Endothelial cell of umbilical vein (primary cell): Measurements from ENCODE around the gene MEP1B. TPM values are rescaled to one million over a fixed set of nuclear protein-coding genes. Genes with fewer than 3 reads are reported as not detected.

Experiments used
- BruUV-seq: library from RNA; stranded (reverse); fragments of 400-500 nt; replicated peaks from 2 replicates; lab custom pipeline; 2021; lab: Mats Ljungman, UMichigan
- CTCF ChIA-PET: fragments of 300-600, 350-600 bp; sonication (Branson Sonifier 250); formaldehyde crosslinking; loops from one replicate; lab custom pipeline; 2021; ENCODE audit warnings: antibody characterized with exemption, inconsistent platforms; lab: Charles Lee
- POLR2A ChIA-PET: fragments of 300-600, 350-600 bp; sonication (Branson Sonifier 250); formaldehyde crosslinking; loops from one replicate; lab custom pipeline; 2021; ENCODE audit warnings: antibody characterized with exemption, inconsistent platforms; lab: Charles Lee
- DNase-seq: peaks from one replicate; pipeline ENCODE4 v3.0.0-alpha.2; 2011; ENCODE audit warnings: low read depth, low spot score
- FAIRE-seq: peaks from 2 replicates; lab custom pipeline; 2011; peaks lifted over from hg19 to GRCh38; lab: Jason Lieb, UNC
- H2AFZ ChIP-seq: 2 replicates; pipeline ENCODE4 v1.6.0; 2012; ENCODE audit warnings: low read depth, low read length, control low read depth, inconsistent platforms
- H3K27ac ChIP-seq: 2 replicates; pipeline ENCODE4 v1.5.1; 2011; ENCODE audit warnings: low read depth, mild to moderate bottlenecking, control low read depth, low read length, moderate library complexity; ENCODE audit not compliant: insufficient read depth
- H3K27me3 ChIP-seq, 2 experiments: 2 replicates each; pipeline versions ENCODE4 v1.6.0 to v1.6.1; 2011; ENCODE audit warnings: low read length in 2 of 2, mixed read lengths in 1 of 2; ENCODE audit not compliant: control insufficient read depth in 2 of 2, insufficient read depth in 2 of 2
- H3K36me3 ChIP-seq, 2 experiments: 2 replicates in 1 of 2; 3 replicates in 1 of 2; pipeline ENCODE4 v1.5.1; 2011; ENCODE audit warnings: low read length in 2 of 2, mild to moderate bottlenecking in 1 of 2, moderate library complexity in 1 of 2; ENCODE audit not compliant: control insufficient read depth in 2 of 2, insufficient read depth in 2 of 2; ENCODE audit errors: extremely low read depth in 1 of 2
- H3K4me1 ChIP-seq: 3 replicates; pipeline ENCODE4 v1.5.1; 2011; ENCODE audit warnings: mild to moderate bottlenecking, low read length; ENCODE audit not compliant: control insufficient read depth, insufficient read depth; ENCODE audit errors: extremely low read depth
- H3K4me2 ChIP-seq: 2 replicates; pipeline ENCODE4 v1.6.1; 2011; ENCODE audit warnings: low read length, control low read depth, mixed read lengths; ENCODE audit not compliant: insufficient read depth
- H3K4me3 ChIP-seq, 3 experiments: fragments of 200-600 bp in 1 of 3; sonication (generic), shearing (Covaris generic) in 1 of 3; replicated peaks in 1 of 3; 2 replicates each; pipeline ENCODE4 v1.5.1; 2011 to 2016; ENCODE audit warnings: control low read depth in 3 of 3, low read length in 3 of 3, mild to moderate bottlenecking in 2 of 3, inconsistent platforms in 1 of 3, low read depth in 1 of 3, moderate library complexity in 1 of 3; ENCODE audit not compliant: insufficient read depth in 1 of 3
- H3K79me2 ChIP-seq: 2 replicates; pipeline ENCODE4 v1.6.0; 2012; ENCODE audit warnings: low read length, inconsistent platforms; ENCODE audit not compliant: control insufficient read depth, insufficient read depth
- H3K9ac ChIP-seq: replicated peaks from 2 replicates; pipeline ENCODE3; 2011; ENCODE audit warnings: low read length, control low read depth; ENCODE audit not compliant: insufficient read depth; ENCODE audit errors: extremely low read depth
- H3K9me1 ChIP-seq: replicated peaks from 3 replicates; pipeline ENCODE4 v1.6.0; 2011; ENCODE audit warnings: mild to moderate bottlenecking, low read length; ENCODE audit not compliant: control insufficient read depth, insufficient read depth; ENCODE audit errors: extremely low read depth
- H3K9me3 ChIP-seq: replicated peaks from 2 replicates; pipeline ENCODE4 v1.5.1; 2012; ENCODE audit warnings: low read length, inconsistent platforms; ENCODE audit not compliant: control insufficient read depth, insufficient read depth
- H4K20me1 ChIP-seq: replicated peaks from 2 replicates; pipeline ENCODE3; 2011; ENCODE audit warnings: mild to moderate bottlenecking, low read length; ENCODE audit not compliant: control insufficient read depth, insufficient read depth; ENCODE audit errors: extremely low read depth
- CTCF ChIP-seq, 2 donors: IDR thresholded peaks; 1 replicate in 1 of 2; 2 replicates in 1 of 2; pipeline ENCODE4 v1.5.1; 2011; ENCODE audit warnings: low read length in 2 of 2, mild to moderate bottlenecking in 2 of 2, moderate library complexity in 2 of 2, control low read depth in 1 of 2, inconsistent platforms in 1 of 2, low read depth in 1 of 2; ENCODE audit not compliant: insufficient read depth in 1 of 2; ENCODE audit errors: extremely low read depth in 1 of 2
- EZH2 ChIP-seq: IDR thresholded peaks from 2 replicates; pipeline ENCODE4 v1.6.1; 2012; ENCODE audit warnings: borderline replicate concordance, low read depth, mild to moderate bottlenecking, moderate library complexity, low read length, inconsistent platforms; ENCODE audit not compliant: severe bottlenecking
- FOS ChIP-seq: IDR thresholded peaks from 2 replicates; pipeline ENCODE4 v1.6.1; 2011; ENCODE audit warnings: mild to moderate bottlenecking, low read length, moderate library complexity, borderline replicate concordance; ENCODE audit not compliant: insufficient read depth
- GATA2 ChIP-seq: IDR thresholded peaks from 2 replicates; pipeline ENCODE4 v1.7.0; 2011; ENCODE audit warnings: low read depth, mild to moderate bottlenecking, moderate library complexity, mixed read lengths, low read length; ENCODE audit not compliant: insufficient read length, insufficient read depth
- JUN ChIP-seq: IDR thresholded peaks from 2 replicates; pipeline ENCODE4 v1.6.1; 2011; ENCODE audit warnings: borderline replicate concordance, low read depth; ENCODE audit not compliant: insufficient read length, insufficient read depth
- MAX ChIP-seq: IDR thresholded peaks from 2 replicates; pipeline ENCODE4 v1.6.1; 2011; ENCODE audit not compliant: insufficient read depth, insufficient read length
- MYC ChIP-seq: IDR thresholded peaks from one replicate; pipeline ENCODE4 v1.6.1; 2011; ENCODE audit warnings: mild to moderate bottlenecking, low read depth, low read length
- POLR2A ChIP-seq: IDR thresholded peaks from 2 replicates; pipeline ENCODE4 v1.6.1; 2012; ENCODE audit warnings: low read depth, mild to moderate bottlenecking, control low read depth, low read length
- POLR2AphosphoS5 ChIP-seq: IDR thresholded peaks from 2 replicates; pipeline ENCODE4 v1.6.1; 2012; ENCODE audit warnings: low read depth, mild to moderate bottlenecking, control low read depth, low read length, moderate library complexity; ENCODE audit not compliant: insufficient read depth
- dilution Hi-C: fragments of 300-500 bp; cut with MboI; formaldehyde crosslinking; loops from one replicate; pipeline ENCODE4 v1.15.0; 2019; ENCODE audit warnings: low sequenced_read_pairs; ENCODE audit not compliant: extremely low pct_ligation_motif_present
- intact Hi-C: fragments of 100-400 bp; cut with micrococcal nuclease; formaldehyde crosslinking; loops from one replicate; pipeline ENCODE4 v1.10.0; 2022
- polyA plus RNA-seq, 4 experiments: library from polyadenylated mRNA; depleted of rRNA in 3 of 4; stranded (reverse) in 3 of 4; unstranded in 1 of 4; fragments of >200 nt; gene quantifications; 2 replicates each; pipeline versions ENCODE4 v1.2.1 to v1.2.3, GENCODE V29; 2011 to 2012; ENCODE audit warnings: missing spikeins in 1 of 4
- total RNA-seq: library from RNA; stranded (reverse); gene quantifications from 2 replicates; pipeline ENCODE4 v1.2.3, GENCODE V29; 2021

MEP1B gene
- total and polyA plus RNA-seq, 2 donors (not counting 3 experiments of a cell fraction or from before 2014, with no cell fraction given) = not detected

- no peak overlapping the region for H3K9ac ChIP-seq
- dilution Hi-C loops = no loop called here
- H3K4me2 ChIP-seq = no peak overlapping the region
- no peak overlapping the region for H3K4me3 ChIP-seq
- no peaks in the 10 kb centered on the region for H3K9me1 ChIP-seq
- DNase-seq (no peak), FAIRE-seq (no peak)
- H3K27me3 ChIP-seq = no peaks in the 10 kb centered on the region
- H3K9me3 ChIP-seq = no peaks in the 10 kb centered on the region
- H3K79me2 ChIP-seq = no peaks in the 10 kb centered on the region
- TF ChIP-seq MAX = no peak
- no peak for TF ChIP-seq GATA2
- no peak for TF ChIP-seq MYC
- TF ChIP-seq POLR2A = no peak
- TF ChIP-seq JUN = no peak
- TF ChIP-seq CTCF (IDR thresholded peaks at IDR 0.05; ENCODE audit: extremely low read depth in 1 of 2, insufficient read depth in 1 of 2, low read depth in 1 of 2, low read length in 2 of 2) = no peak
- no peak for TF ChIP-seq FOS
- TF ChIP-seq POLR2AphosphoS5 = no peak
- TF ChIP-seq EZH2 = no peak
- no peaks in the 10 kb centered on the region for H3K4me1 ChIP-seq
- H4K20me1 ChIP-seq = no peaks in the 10 kb centered on the region
- no TSS peak for BruUV-seq
- POLR2A ChIA-PET = no interaction called here
- intact Hi-C loops = no loop called here
- no peak overlapping the region for H2AFZ ChIP-seq
- no peaks in the 10 kb centered on the region for H3K36me3 ChIP-seq
- no peak overlapping the region for H3K27ac ChIP-seq
- CTCF ChIA-PET = interaction anchor here (1.7 kb wide), 1 partner anchor 63 kb away, joined by 5 read pairs; no protein-coding TSS in a partner anchor
Measured at GRCh38 chr18:32208577-32208976, 18.7 kb downstream of the MEP1B start.
